Natural killer cell (primary cell): ENCODE measurements around the gene ARHGEF12. TPM values are rescaled to one million over a fixed set of nuclear protein-coding genes. Genes with fewer than 3 reads are reported as not detected.

Experiments used
- ATAC-seq, 3 donors: fragments of 150-1000 bp in 2 of 3; fragments of 200-7000 bp in 1 of 3; cut with Tn5 transposase; 1 replicate in 1 of 3; 2 replicates in 2 of 3; pipeline ENCODE4 v1.10.0; 2021; ENCODE audit warnings: mild to moderate bottlenecking in 2 of 3, moderate library complexity in 2 of 3
- DNase-seq, 2 donors: peaks; one replicate each; pipeline versions ENCODE4 v3.0.0 to v3.0.0-alpha.2; 2013 to 2021; ENCODE audit warnings: mixed read lengths in 1 of 2
- H3K27ac ChIP-seq: one replicate; pipeline ENCODE4 v1.5.1; 2013; ENCODE audit warnings: mild to moderate bottlenecking, low read length
- H3K27me3 ChIP-seq: one replicate; pipeline ENCODE4 v1.6.1; 2013; ENCODE audit warnings: low read length; ENCODE audit not compliant: control insufficient read depth, insufficient read depth
- H3K36me3 ChIP-seq: one replicate; pipeline ENCODE4 v1.6.1; 2013; ENCODE audit warnings: low read length; ENCODE audit not compliant: control insufficient read depth, insufficient read depth
- H3K4me1 ChIP-seq: one replicate; pipeline ENCODE4 v1.6.1; 2013; ENCODE audit warnings: low read length; ENCODE audit not compliant: control insufficient read depth, insufficient read depth
- H3K4me3 ChIP-seq: one replicate; pipeline ENCODE4 v1.5.1; 2013; ENCODE audit warnings: low read length
- H3K9me3 ChIP-seq: one replicate; pipeline ENCODE4 v1.6.1; 2013; ENCODE audit warnings: low read length; ENCODE audit not compliant: control insufficient read depth, insufficient read depth
- H3K27ac Mint-ChIP-seq, 2 donors: one replicate each; pipeline ENCODE4 v1.8.0; 2022; ENCODE audit warnings: mild to moderate bottlenecking in 2 of 2, mixed read lengths in 2 of 2, moderate library complexity in 1 of 2
- H3K27me3 Mint-ChIP-seq, 2 donors: one replicate each; pipeline ENCODE4 v1.8.0; 2022; ENCODE audit warnings: low read depth in 2 of 2, mixed read lengths in 2 of 2
- H3K36me3 Mint-ChIP-seq: one replicate; pipeline ENCODE4 v1.8.0; 2022; ENCODE audit warnings: mixed read lengths
- H3K4me1 Mint-ChIP-seq, 2 donors: one replicate each; pipeline ENCODE4 v1.8.0; 2022; ENCODE audit warnings: mixed read lengths in 2 of 2
- H3K4me3 Mint-ChIP-seq: one replicate; pipeline ENCODE4 v1.8.0; 2022; ENCODE audit warnings: mild to moderate bottlenecking, moderate library complexity, mixed read lengths
- H3K9me3 Mint-ChIP-seq, 2 donors: one replicate each; pipeline ENCODE4 v1.8.0; 2022; ENCODE audit warnings: mixed read lengths in 2 of 2
- CTCF ChIP-seq: fragments of 200-600 bp; IDR thresholded peaks from one replicate; pipeline ENCODE4 v1.8.0; 2022; ENCODE audit warnings: antibody characterized with exemption
- WGBS: methylation state at CpG from one replicate; pipeline ENCODE4 v1.1.7; 2013; ENCODE audit warnings: missing lambda C conversion rate; ENCODE audit not compliant: insufficient coverage; 5-methylcytosine and 5-hydroxymethylcytosine counted together
- intact Hi-C: fragments of 100-400 bp; cut with micrococcal nuclease; formaldehyde crosslinking; loops from one replicate; pipeline ENCODE4 v1.14.2; 2022
- total RNA-seq, 4 donors: library from RNA; stranded (reverse); fragments of 120-200 nt in 1 of 4; gene quantifications; one replicate each; pipeline versions ENCODE4 v1.2.3 to v1.2.4, GENCODE V29; 2013 to 2022

The ARHGEF12 gene
- total RNA-seq, 3 donors from 2014 or later (not counting 1 experiment from before 2014, with no cell fraction given), result 38.4 to 52.3 (median 42.1) TPM

- DNase-seq (no peak), ATAC-seq (no peak)
- H3K27me3 Mint-ChIP-seq, result no peaks in the 10 kb centered on the region
- no peak for TF ChIP-seq CTCF
- Histone ChIP-seq H3K36me3 (peaks cover 3% of the 10 kb centered on the region), H3K4me1 (no peaks in the 10 kb centered on the region), H3K27me3 (no peaks in the 10 kb centered on the region), H3K27ac (no peak overlapping the region), H3K9me3 (no peaks in the 10 kb centered on the region), H3K4me3 (no peak overlapping the region)
- H3K9me3 Mint-ChIP-seq, result no peaks in the 10 kb centered on the region
- H3K36me3 Mint-ChIP-seq, result no peaks in the 10 kb centered on the region
- whole genome bisulfite sequencing, result 100% methylated on average over 4 of the region's 5 CpGs
- intact Hi-C loops, result no loop called here
- no peaks in the 10 kb centered on the region for H3K4me1 Mint-ChIP-seq
- H3K4me3 Mint-ChIP-seq, result no peak overlapping the region
- no peak overlapping the region for H3K27ac Mint-ChIP-seq
Measured at GRCh38 chr11:120409655-120410054, 73.4 kb downstream of the ARHGEF12 start.

- ATAC-seq (no peak), DNase-seq (no peak)
- no peaks in the 10 kb centered on the region for H3K27me3 ChIP-seq
- no peaks in the 10 kb centered on the region for H3K27me3 Mint-ChIP-seq
- no peak overlapping the region for H3K4me3 Mint-ChIP-seq
- no peaks in the 10 kb centered on the region for H3K9me3 ChIP-seq
- no peak overlapping the region for H3K27ac Mint-ChIP-seq
- 100% methylated on average over 4 of the region's 8 CpGs for WGBS
- intact Hi-C loops, result no loop called here
- TF ChIP-seq CTCF, result no peak
- no peak overlapping the region for H3K4me3 ChIP-seq
- no peaks in the 10 kb centered on the region for H3K9me3 Mint-ChIP-seq
- H3K4me1 Mint-ChIP-seq, result no peaks in the 10 kb centered on the region
- H3K36me3 ChIP-seq, result peaks cover 3% of the 10 kb centered on the region
- no peaks in the 10 kb centered on the region for H3K36me3 Mint-ChIP-seq
- H3K27ac ChIP-seq, result no peak overlapping the region
- no peaks in the 10 kb centered on the region for H3K4me1 ChIP-seq
Measured at GRCh38 chr11:120410622-120411380, 74.6 kb downstream of the ARHGEF12 start.

GRCh38 chr11:120413480-120413879 is 77.3 kb downstream of the ARHGEF12 start:
- no peak for DNase-seq
- H3K36me3 ChIP-seq, result peaks cover 5% of the 10 kb centered on the region
- no peaks in the 10 kb centered on the region for H3K27me3 Mint-ChIP-seq
- no peaks in the 10 kb centered on the region for H3K36me3 Mint-ChIP-seq
- peaks cover 0 to 5% of the 10 kb centered on the region in 2 donors for H3K4me1 Mint-ChIP-seq
- no peaks in the 10 kb centered on the region for H3K4me1 ChIP-seq
- H3K4me3 Mint-ChIP-seq, result no peak overlapping the region
- no peak overlapping the region for H3K27ac Mint-ChIP-seq
- H3K9me3 Mint-ChIP-seq, result no peaks in the 10 kb centered on the region
- H3K4me3 ChIP-seq, result no peak overlapping the region
- H3K9me3 ChIP-seq, result no peaks in the 10 kb centered on the region
- ATAC-seq, result no peak
- TF ChIP-seq CTCF, result no peak
- intact Hi-C loops, result no loop called here
- no peaks in the 10 kb centered on the region for H3K27me3 ChIP-seq
- H3K27ac ChIP-seq, result no peak overlapping the region

GRCh38 chr11:120420572-120420971 is 84.4 kb downstream of the ARHGEF12 start:
- Histone ChIP-seq H3K27ac (no peak overlapping the region), H3K36me3 (peaks cover 2% of the 10 kb centered on the region), H3K27me3 (no peaks in the 10 kb centered on the region), H3K9me3 (no peaks in the 10 kb centered on the region), H3K4me3 (no peak overlapping the region), H3K4me1 (no peaks in the 10 kb centered on the region)
- TF ChIP-seq CTCF, result no peak
- DNase-seq (no peak), ATAC-seq (no peak)
- intact Hi-C loops, result no loop called here
- Mint-ChIP-seq H3K4me3 (no peak overlapping the region), H3K9me3 (no peaks in the 10 kb centered on the region), H3K36me3 (no peaks in the 10 kb centered on the region), H3K27ac (no peak overlapping the region), H3K4me1 (peaks cover 0 to 9% of the 10 kb centered on the region in 2 donors), H3K27me3 (no peaks in the 10 kb centered on the region)
- WGBS, result 94% methylated on average over 4 of the region's 4 CpGs
